WERI-Rb-1 (cell line): ENCODE results near the gene PSMD1.

Source experiments
- DNase-seq: peaks from one replicate; pipeline ENCODE4 v3.0.0-alpha.2; 2020
- H3K27ac ChIP-seq: fragments of 250-450 bp; sonication (Bioruptor Pico); 2 replicates; pipeline ENCODE4 v1.5.1; 2020; ENCODE audit warnings: mild to moderate bottlenecking, moderate library complexity
- H3K27me3 ChIP-seq: fragments of 250-450 bp; sonication (Bioruptor Pico); 2 replicates; pipeline ENCODE4 v1.5.1; 2021; ENCODE audit warnings: mild to moderate bottlenecking, low read depth, moderate library complexity; ENCODE audit not compliant: insufficient read depth, severe bottlenecking
- H3K36me3 ChIP-seq: fragments of 250-450 bp; sonication (Bioruptor Pico); 2 replicates; pipeline ENCODE4 v1.5.1; 2020; ENCODE audit warnings: mild to moderate bottlenecking, moderate library complexity
- H3K4me3 ChIP-seq: 2 replicates; pipeline ENCODE4 v1.5.1; 2011; ENCODE audit warnings: low read depth, mild to moderate bottlenecking, control low read depth, low read length
- H3K9me3 ChIP-seq: fragments of 250-450 bp; sonication (Bioruptor Pico); 2 replicates; pipeline ENCODE4 v1.5.1; 2021; ENCODE audit warnings: mild to moderate bottlenecking, moderate library complexity; ENCODE audit not compliant: severe bottlenecking
- TF ChIP-seq, protein P1 (sequence below): IDR thresholded peaks from 2 replicates; pipeline ENCODE4 v1.5.1; 2011; ENCODE audit warnings: low read depth, mild to moderate bottlenecking, control low read depth, inconsistent platforms, low read length

The PSMD1 gene

DNA sequence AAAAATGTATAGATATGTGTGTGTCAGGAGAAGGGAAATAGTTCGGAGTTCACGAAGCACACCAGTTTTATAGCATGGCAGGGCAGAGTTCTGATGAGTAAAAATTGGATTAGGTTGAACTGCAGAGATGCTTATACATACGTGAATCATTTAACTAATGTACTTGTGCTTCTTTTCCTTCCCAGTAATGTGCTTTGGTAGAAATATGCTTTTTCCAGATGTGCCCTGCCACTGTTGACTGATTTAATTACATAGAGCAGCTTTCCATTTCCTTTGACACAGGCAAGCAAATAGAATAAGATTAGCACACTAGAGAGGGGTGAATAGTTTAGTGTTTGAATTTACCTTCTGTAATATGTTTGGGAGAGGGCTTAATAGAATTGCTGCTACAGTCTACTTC, 112.8 kb downstream of the PSMD1 start:
- DNase-seq = no peak
- H3K4me3 ChIP-seq = no peak overlapping the region
- H3K27ac ChIP-seq = no peak overlapping the region
- peaks cover 40% of the 10 kb centered on the region for H3K36me3 ChIP-seq
- H3K9me3 ChIP-seq = no peaks in the 10 kb centered on the region
- no peaks in the 10 kb centered on the region for H3K27me3 ChIP-seq
- TF ChIP-seq, protein P1, sequence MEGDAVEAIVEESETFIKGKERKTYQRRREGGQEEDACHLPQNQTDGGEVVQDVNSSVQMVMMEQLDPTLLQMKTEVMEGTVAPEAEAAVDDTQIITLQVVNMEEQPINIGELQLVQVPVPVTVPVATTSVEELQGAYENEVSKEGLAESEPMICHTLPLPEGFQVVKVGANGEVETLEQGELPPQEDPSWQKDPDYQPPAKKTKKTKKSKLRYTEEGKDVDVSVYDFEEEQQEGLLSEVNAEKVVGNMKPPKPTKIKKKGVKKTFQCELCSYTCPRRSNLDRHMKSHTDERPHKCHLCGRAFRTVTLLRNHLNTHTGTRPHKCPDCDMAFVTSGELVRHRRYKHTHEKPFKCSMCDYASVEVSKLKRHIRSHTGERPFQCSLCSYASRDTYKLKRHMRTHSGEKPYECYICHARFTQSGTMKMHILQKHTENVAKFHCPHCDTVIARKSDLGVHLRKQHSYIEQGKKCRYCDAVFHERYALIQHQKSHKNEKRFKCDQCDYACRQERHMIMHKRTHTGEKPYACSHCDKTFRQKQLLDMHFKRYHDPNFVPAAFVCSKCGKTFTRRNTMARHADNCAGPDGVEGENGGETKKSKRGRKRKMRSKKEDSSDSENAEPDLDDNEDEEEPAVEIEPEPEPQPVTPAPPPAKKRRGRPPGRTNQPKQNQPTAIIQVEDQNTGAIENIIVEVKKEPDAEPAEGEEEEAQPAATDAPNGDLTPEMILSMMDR = no peak

GRCh38 chr2:231170055-231170454, 113.4 kb downstream of the PSMD1 start:
- no peak overlapping the region for H3K27ac ChIP-seq
- H3K9me3 ChIP-seq = no peaks in the 10 kb centered on the region
- H3K27me3 ChIP-seq = no peaks in the 10 kb centered on the region
- H3K36me3 ChIP-seq = peaks cover 43% of the 10 kb centered on the region
- TF ChIP-seq, protein P1 = no peak
- no peak for DNase-seq
- H3K4me3 ChIP-seq = no peak overlapping the region

DNA sequence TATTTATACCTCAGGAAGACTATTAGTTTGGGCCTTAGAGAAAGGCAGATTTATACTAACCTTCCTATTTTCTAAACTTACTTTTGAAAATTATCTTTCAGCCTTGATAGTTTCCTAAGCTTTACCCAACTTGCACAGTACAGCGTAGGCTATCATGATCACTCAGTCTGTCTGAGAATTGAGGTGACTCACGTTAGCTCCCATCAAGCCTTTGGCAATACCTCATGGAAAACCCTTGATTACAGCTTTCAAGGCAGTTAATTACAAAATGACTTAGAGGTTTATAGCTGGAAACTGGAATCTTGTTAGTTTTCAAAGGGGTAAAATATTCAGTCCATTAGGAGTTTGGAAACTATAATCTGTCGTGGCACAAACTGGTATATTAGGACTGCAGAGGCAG, 115.4 kb downstream of the PSMD1 start:
- Histone ChIP-seq H3K9me3 (no peaks in the 10 kb centered on the region), H3K27me3 (no peaks in the 10 kb centered on the region), H3K4me3 (no peak overlapping the region), H3K27ac (no peak overlapping the region), H3K36me3 (peaks cover 39% of the 10 kb centered on the region)
- DNase-seq = no peak
- TF ChIP-seq, protein P1 = no peak

GRCh38 chr2:231174211-231174651, 117.6 kb downstream of the PSMD1 start:
- H3K36me3 ChIP-seq = peaks cover 26% of the 10 kb centered on the region
- no peak overlapping the region for H3K27ac ChIP-seq
- H3K27me3 ChIP-seq = no peaks in the 10 kb centered on the region
- DNase-seq = no peak
- TF ChIP-seq, protein P1 = no peak
- H3K9me3 ChIP-seq = no peaks in the 10 kb centered on the region
- H3K4me3 ChIP-seq = no peak overlapping the region

DNA sequence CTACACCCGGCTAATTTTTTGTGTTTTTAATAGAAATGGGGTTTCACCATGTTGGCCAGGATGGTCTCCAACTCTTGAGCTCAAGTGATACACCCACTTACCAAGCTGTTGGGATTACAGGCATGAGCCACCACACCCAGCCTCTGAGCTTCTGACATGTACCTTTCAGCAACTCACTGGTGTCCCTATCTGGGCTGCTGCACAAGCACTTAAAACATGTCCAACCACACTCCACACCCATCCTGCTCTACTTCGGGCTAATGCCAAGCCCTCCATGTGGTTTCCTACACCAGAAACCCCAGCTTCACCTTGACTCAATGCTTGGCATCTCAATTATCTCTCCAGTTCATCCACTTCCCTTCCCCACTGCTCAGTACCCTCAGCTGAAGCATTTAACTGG, 119.4 kb downstream of the PSMD1 start:
- no peak overlapping the region for H3K27ac ChIP-seq
- no peak overlapping the region for H3K4me3 ChIP-seq
- no peak for DNase-seq
- H3K27me3 ChIP-seq = no peaks in the 10 kb centered on the region
- TF ChIP-seq, protein P1 = no peak
- peaks cover 26% of the 10 kb centered on the region for H3K36me3 ChIP-seq
- no peaks in the 10 kb centered on the region for H3K9me3 ChIP-seq
